HG03460 (cell line): ENCODE results near the gene RNFT2.
"Not testable (repeated sequence)": the region's sequence is repeated elsewhere in the genome, so short reads cannot be mapped to it uniquely, and the experiment has no call there.

Experiments used
- ATAC-seq: cut with Tn5 transposase; IDR thresholded peaks from one replicate; pipeline ENCODE4 v1.9.1; 2021; ENCODE audit not compliant: unreplicated experiment

Gene RNFT2

DNA sequence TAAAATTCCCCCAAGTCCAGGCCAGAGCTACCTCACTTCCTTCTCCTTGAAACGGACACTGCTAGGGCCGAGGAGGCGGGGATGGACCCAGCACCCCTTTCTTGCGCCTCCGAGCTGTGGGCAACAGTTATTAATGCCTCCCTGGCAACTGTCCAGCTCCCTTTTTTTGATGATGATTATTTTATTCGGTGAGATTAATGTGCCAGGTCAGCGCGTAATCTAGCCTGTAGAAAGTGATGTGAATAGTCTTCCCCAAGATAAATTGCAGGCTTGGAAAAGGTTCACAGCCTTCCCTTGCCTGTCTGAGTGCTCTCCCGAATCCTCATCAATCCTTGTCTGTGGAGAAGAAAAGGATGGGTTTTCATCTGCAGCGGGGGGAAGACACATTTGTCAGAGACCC, 54.3 kb downstream of the RNFT2 start:
- no peak for ATAC-seq

DNA sequence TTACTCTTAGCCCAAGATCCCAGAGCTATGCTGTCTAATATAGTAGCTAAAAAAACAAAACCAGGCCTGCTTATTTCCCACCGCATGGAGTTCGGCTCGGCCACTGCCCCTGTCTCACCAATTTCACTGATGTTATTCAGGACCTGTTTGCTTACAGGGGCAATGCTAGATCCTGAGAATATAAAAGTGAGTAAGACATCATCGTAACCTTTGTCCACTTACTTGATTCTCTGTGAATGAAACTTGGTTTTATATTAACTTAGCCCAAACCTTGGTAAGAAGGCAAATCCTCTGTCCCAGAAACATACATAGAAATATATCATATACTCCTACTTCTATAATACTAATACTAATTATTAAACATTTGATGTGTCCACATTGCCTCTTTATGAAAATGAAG, 56.6 kb downstream of the RNFT2 start:
- ATAC-seq, result no peak

DNA sequence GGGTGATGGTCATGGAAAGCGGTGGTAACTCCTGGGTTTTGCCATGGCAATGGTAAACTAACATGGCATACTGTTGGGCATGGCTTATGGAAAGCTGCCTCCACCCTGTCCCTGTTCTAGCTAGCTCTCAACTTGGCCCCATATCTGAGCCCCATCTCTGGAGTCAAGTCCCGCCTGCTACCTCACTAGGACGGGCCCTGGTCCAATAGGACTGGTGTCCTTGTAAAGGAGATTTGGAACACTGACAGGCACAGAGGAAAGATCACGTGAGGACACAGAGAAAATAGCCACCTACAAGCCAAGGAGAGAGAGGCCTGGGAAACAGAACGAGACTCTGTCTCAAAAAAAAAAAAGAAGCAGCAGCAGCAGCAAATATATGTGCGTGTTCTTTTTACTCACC, 59.8 kb downstream of the RNFT2 start:
- no peak for ATAC-seq

DNA sequence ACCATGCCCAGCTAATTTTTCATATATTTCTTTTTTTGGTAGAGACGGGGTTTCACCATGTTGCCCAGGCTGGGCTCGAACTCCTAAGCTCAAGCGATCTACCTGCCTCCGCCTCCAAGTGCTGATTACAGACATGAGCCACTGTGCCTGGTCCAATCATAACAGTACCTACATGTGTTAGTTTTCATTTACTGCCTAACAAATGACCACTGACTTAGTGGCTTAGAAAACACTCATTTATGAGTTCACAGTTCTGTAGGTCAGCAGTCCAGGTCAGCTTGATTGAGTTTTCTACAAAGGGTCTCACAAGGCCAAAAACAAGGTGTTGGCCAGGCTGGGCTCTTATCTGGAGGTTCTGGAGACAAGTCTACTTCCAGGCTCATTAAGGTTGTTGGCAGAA, 60.6 kb downstream of the RNFT2 start:
- no peak for ATAC-seq

DNA sequence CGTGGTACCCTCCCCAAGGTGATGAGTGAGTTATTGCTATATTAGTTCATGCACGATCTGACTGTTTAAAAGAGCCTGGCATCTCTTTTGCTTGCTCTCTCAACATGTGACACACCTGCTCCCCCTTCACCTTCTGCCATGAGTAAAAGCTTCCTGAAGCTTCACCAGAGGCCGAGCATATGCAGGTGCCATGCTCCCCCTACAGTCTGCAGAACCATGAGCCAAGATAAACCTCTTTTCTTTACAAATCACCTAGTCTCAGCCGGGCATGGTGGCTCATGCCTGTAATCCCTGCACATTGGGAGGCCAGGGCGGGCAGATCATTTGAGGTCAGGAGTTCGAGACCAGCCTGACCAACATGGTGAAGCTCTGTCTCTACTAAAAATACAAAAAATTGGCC, 61.8 kb downstream of the RNFT2 start:
- no peak for ATAC-seq

DNA sequence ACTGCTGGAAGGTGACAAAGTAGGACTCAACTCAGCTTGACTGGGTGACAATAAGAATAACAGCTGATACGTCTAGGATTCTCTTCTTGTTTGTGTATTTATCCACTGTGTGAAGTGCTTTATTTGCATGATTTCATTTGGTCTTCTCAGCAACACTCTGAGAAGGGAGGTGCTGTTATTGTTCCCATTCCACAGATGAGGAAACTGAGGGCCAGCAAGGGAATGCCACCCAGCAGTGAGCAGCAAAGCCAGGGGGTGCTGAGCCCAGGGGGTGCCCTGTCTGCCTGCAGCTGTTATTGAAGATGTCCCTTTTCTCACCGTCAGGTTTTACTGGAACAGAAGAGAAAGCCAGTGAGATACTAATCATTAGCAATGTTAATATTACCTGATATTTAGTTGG, 62.8 kb downstream of the RNFT2 start:
- no peak for ATAC-seq

DNA sequence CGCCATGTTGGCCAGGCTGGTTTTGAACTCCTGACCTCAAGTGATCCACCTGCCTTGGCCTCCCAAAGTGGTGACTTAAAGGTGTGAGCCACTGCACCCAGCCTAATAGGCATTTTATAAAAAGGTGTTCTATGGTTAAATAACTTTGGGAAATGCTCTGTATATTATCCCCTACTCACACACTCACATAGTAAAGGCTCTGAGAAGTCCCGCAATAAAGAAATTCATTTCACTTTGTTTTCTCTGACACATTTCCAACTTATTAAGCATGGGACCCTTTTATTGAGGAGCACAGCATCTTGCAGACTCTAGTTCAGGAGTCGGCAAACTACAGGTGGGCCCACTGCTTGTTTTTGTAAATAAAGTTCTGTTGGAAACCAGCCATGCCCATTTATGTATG, 63.9 kb downstream of the RNFT2 start:
- ATAC-seq, result no peak

DNA sequence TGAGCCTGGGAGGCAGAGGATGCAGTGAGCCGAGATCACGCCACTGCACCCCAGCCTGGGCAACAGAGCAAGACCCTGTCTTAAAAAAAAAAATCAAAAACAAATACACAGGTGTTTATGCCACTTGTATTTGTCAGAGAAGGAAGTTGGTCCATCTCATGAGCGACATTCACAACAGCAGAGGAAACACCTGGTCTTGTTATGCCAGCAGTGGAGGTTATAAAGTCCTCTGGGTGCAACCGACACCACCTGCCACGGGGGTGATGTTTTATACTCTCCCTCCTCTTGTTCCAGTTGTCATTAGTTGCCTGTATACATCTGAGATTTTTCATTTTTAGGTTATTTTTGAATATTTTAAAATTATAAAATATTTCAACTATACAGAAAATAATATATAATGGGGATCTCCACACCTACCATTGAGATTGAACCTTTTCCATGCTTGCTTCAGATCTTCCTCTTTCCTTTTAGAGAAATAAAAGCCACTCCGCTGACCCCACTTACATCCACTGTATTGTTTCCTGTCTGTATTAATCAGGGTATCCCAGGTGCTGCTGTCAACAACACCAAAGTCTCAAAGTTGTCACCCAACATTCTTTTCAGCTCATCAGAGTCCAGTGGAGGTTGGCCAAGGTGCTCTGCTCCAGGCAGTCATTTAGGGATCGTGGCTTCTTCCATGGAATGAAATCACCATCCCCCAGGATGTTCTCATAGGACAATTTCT, 65.1 kb downstream of the RNFT2 start:
- peak; percentile 63 for ATAC-seq

DNA sequence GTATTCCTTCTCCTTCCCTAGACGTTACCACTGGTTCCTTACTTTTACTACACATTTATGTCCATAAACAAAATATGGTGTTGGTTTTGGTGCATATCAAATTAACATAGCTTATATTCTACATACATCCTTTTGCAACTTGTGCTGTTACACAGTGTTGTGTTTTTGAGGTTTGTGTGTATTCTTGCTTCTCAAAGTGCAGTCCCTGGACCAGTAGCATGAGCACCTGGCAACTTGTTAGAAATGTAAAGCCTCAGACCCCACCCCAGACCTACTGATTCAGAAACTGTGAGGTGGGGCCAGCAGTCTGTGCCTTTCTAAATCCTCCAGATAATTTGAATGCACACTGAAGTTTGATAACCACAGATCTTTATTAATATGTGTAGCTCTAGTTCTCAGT, 65.9 kb downstream of the RNFT2 start:
- ATAC-seq, result no peak

DNA sequence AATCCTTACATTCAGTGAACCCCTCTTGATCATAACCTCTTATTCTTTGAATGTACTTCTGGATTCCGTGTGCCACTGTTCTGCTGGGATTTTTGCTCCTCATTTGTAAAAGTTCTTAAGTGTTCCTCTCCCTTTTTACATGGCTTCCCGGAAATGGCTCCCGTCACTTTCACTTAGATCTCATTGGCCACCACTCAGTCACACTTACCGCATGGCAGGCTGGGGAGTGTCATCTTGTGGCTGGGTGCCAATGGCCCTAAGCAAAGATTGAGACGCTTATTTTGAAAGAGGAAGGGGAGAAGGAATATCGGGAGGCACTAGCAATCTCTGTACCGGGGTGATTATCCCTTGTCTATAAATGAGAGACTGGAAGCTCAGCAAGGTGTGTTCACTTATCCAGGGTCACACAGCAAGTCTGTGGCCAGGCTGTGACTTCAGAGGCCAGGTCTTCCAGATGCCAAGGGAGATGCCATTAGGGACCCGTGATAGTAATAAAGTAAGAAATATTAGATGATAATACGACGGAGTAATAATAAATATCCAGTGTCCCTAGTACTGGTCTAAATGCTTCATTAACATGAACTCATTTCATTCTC, 68.8 kb downstream of the RNFT2 start:
- no peak for ATAC-seq

DNA sequence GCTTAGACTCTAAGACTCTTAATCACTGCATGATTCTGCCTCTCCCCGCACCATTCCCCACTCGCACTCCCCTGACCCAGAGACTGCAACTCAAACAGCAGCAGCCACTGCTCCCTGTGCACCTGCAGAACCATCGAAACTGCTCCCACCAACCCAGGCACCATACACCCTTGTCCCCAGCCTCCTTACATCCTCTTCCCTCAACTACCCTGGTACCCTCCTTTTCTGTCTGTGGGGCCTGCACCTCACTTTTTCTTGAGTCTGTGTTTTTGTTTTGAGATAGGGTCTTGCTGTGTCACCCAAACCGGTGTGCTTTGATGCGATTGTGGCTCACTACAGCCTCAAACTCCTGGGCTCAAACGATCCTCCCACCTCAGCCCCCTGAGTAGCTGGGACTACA, 69.4 kb downstream of the RNFT2 start:
- no peak for ATAC-seq

DNA sequence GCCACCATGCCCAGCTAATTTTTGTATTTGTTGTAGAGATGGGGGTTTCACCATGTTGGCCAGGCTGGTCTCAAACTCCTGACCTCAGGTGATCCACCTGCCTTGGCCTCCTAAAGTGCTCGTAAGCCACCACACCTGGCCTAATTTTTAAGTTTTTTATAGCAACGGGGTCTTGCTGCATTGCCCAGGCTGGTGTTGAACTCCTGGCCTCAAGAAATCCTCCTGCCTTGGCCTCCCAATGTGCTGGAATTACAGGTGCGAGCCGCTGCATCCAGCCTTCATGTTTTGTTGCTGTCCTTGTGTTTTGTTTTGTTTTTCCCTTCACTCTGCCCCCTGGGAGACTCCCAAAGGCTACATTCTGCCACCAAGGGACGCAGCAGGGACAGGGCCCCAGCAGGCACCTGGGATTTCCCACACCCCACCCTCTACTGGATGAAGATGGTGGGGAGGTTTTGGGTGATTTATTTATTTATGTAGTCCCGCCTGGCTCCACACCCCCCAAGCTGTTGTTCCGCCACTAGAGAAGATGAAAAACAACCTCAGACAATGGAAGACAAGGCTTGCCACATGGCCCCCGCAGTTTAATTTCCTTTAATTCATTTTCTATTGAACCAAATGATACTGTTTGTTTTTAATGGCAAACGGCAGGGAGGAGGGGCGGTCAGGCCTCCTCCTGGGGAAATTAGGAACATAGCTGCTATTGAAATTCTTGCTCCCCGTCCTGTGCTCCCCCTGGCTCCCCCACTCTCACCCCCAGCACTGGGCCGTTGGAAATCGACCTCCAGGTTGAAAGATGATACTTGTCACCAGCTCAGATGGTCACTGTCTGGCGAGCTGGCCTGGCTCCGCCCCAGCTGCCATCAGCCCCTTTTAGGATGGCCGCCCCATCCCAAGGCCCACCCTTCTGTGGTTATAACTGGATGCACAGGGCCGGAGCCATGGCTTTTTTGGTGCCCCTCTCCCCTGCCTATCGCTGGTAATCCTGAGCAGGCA, 70.3 kb downstream of the RNFT2 start:
- ATAC-seq, result no peak

DNA sequence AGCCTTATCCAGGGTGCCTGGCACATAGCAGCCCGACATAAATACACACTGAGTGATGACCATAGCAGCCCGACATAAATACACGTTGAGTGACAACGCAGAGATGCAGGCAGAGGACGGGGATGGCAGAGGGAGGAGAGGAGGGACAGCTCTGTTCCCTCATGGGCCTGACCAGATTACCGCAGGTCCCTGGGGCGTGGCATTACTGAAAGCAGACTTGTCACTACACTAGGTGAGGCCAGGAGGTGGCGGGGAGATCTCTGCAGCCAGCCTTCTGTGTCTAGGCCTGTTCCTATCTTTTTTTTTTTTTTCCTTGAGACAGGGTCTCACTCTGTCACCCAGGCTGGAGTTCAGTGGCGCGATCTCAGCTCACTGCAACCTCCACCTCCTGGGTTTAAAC, 74.1 kb downstream of the RNFT2 start:
- ATAC-seq, result no peak

DNA sequence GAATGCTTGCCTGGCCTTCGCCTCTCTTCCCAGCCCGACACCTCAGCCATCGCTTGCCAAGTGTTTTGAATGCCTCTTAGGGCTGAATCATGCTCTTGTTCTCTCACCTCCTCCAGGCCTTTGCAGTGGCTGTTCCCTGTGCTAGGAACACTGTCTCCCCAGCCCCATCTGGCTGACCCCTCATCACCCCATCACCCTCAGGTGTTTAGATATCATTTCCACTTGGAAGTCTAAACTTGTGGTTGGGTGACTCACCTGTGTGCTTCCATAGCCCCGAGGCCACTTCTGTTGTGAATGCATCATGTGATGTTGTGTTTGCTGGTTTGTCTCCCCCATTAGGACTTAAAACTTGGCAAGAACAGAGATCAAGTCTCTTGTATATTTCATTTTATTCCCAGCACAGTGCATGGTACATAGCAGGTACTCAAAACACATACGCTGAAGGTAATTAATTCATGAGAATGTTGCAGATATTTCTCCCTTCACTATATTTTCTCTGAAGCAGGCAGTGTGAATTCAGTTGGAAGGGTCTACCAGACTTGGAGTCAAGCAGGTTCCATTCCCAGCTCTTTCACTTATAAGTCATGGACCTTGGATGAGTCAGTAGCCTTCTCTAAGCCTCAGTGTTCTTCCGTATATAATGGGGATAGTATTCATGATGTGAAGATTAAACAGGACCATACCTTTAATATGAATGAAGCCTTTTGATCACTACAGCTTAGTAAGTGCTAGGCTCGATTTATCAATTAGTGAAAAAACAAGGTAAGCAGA, 75.3 kb downstream of the RNFT2 start:
- no peak for ATAC-seq

DNA sequence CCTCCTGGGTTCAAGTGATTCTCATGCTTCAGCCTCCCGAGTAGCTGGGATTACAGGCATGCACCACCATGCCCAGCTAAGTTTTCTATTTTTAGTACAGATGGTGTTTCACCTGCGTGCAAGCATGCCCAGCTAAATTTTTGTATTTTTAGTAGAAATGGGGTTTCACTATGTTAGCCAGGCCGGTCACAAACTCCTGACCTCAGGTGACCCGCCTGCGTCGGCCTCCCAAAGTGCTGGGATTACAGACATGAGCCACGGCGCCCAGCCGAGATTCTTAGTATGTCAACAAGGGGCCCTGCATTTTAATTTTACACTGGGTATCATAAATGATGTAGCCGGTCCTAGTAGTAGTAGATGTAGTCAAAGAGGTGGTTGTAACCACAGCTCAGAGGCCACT, 76.7 kb downstream of the RNFT2 start:
- ATAC-seq, result not testable (repeated sequence)

DNA sequence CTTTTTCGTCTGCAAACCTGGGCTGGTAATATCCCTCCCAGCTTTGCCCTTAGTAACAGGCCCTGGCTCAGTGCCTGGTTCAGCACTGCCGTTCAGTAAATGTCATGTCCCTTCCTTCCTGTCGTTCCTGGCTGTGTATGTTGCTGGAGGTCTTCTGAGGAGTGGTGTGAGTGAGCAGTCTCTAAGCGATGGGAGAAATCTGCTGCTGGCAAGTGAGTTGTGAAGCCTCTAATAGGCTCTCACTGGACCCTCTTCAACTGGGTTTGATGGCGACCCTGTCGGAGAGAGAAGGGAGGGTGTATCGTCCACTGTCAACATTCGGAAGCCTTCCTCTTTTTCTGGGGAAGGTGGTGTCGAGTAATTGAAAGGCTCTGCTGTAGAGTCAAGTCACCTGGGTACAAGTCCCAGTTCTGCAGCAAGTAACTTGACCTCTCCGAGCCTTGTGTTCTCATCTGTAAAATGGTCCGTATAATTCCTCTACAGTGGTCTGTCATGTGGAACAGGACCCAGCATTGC, 80.3 kb downstream of the RNFT2 start:
- peak; percentile 24 for ATAC-seq

DNA sequence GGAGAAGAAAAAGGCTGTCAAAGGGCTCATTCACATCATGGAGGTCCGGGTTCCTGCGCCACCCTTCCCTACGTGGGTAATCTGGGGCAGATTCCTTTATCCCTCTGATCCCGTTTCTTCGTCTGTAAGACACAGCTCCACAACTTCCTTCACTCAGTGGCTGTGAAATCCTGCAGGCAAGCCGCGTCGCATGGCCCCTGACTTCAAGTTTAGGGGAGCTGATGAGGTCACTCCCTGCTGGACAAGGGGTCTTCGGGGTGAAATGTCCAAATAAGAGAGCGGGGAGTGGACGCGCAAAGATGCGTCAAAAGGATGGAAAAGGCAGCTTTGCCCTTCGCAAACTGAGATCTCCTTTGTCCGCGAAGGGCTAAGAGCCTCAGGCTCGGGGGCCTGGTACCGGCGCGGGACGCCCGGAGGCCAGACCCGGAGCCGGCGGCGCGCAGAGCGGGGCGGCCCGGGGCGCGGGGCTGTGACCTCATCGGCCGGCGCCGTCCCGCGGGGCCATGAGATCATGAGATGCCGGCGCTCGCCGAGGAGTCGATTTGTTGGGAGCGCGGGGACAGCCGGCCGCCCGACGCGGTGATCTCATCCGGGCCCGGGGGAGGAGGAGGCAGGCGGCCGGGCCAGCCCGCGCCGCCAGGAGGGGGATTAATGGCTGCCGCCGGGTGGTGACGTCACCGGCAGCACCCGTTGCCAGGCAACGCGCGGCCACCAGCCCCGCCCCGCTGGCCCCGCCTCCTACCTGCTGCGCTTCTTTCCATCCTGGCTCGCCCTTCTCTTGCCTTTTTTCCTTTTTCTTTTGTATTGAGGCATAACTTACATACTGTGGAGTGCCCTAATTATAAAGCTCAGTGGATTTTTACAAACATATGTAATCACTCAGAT, 81.1 kb downstream of the RNFT2 start:
- peak; percentile 77 for ATAC-seq

DNA sequence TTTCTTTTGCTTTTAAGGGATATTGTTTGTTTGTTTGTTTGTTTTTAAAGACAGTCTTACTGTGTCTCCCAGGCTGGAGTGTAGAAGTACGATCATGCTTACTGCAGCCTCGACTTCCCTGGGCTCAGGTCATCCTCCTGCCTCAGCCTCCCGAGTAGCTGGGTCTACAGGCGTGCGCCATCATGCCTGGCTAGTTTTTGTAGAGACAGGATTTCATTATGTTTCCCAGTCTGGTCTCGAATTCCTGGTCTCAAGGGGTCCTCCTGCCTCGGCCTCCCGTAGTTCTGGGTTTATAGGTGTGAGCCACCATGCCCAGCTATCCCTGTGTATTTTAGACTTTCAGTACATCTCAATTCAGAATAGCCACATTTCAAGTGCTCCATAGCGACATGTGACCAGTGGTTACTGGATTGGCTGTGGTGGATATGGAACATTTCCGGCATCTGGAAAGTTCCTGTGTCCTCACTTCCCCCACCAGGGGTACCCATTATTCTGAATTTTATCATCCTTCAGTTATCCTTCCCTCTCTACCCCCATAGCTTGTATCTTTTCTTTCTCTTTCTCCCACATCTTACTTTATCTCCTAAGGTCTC, 82.0 kb downstream of the RNFT2 start:
- ATAC-seq, result no peak

DNA sequence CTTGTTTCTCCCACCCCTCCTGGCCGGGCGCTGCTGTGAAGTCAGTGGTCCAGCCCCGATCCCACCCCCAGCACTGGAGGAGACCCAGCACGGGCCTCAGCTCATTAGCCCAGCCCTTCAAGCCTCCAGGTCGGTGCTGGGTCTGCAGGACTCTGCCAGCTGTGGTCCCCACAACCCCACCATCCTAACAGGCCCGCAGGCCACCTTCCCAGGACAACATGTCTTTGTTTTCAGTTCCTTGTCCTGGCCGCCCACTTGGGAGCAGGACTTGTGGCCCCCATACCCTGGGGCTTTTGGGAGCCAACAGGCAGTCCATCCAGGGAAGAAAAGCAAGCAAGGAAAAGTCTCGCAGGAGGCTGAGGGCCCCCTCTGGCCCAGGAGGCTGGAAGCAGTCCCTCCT, 83.2 kb downstream of the RNFT2 start:
- ATAC-seq, result no peak

DNA sequence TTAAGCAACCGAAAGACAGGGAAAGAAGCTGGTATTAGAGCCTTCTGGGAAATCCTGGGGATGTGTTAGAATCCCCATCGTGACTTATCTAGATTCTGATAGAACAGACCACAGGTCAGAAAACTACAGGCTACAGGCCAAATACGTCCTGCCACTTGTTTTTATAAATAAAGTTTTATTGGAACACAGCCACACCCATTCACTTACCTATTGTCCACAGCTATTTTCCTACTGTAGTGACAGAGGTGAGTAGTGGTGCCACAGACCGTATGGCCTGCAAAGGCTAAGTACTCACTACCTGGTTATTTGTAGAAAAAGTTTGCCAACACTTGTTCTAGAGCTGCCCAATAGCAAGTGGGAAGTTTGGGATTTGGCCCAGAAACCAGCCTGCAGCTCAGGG, 89.3 kb downstream of the RNFT2 start:
- ATAC-seq, result no peak
